ENCODE results near the gene RASA3. TPM values are rescaled to one million over a fixed set of nuclear protein-coding genes. Genes with fewer than 3 reads are reported as not detected.
A peak's percentile ranks its signal among the peaks of the same experiment; 100 is the strongest.
"Not testable (repeated sequence)": the region's sequence is repeated elsewhere in the genome, so short reads cannot be mapped to it uniquely, and the experiment has no call there.

RASA3 gene
- total RNA-seq, 2 donors from 2014 or later: 6.3 to 12.0 TPM

- WGBS, 2 experiments (ENCODE audit: insufficient coverage in 1 of 2, insufficient read length in 1 of 2): 94 to 95% methylated on average over 25 of the region's 25 CpGs
- TF ChIP-seq CTCF (conservative IDR thresholded peaks at IDR 0.05): no peak
- Mint-ChIP-seq H3K4me3 (no peak overlapping the region), H3K27me3 (ENCODE audit: insufficient read depth) (no peaks in the 10 kb centered on the region), H3K27ac (peak overlapping the region; percentile 55), H3K4me1 (peaks cover 41% of the 10 kb centered on the region), H3K36me3 (ENCODE audit: low read depth) (peaks cover 4% of the 10 kb centered on the region), H3K9me3 (no peaks in the 10 kb centered on the region)
- DNase-seq: peak; percentile 51
- Histone ChIP-seq H3K27me3 (ENCODE audit: control insufficient read depth, insufficient read depth, low read length, poor library complexity, severe bottlenecking) (no peaks in the 10 kb centered on the region), H3K9me3 (ENCODE audit: control insufficient read depth, low read length) (no peaks in the 10 kb centered on the region), H3K4me3 (ENCODE audit: low read length) (no peak overlapping the region), H3K9ac (ENCODE audit: extremely low read depth, low read length, poor library complexity, severe bottlenecking) (no peak overlapping the region), H3K27ac (ENCODE audit: low read depth, low read length) (peak overlapping the region; percentile 61), H3K36me3 (ENCODE audit: control insufficient read depth, insufficient read depth, low read length) (no peaks in the 10 kb centered on the region), H3K4me1 (ENCODE audit: control insufficient read depth, insufficient read depth, low read length) (peaks cover 11% of the 10 kb centered on the region)
Observed at GRCh38 chr13:114115191-114115671, 17.2 kb downstream of the RASA3 start.

- not testable (repeated sequence) for H3K4me3 Mint-ChIP-seq; H3K36me3 Mint-ChIP-seq (ENCODE audit: low read depth); H3K9ac ChIP-seq (ENCODE audit: extremely low read depth, low read length, poor library complexity, severe bottlenecking); H3K27me3 Mint-ChIP-seq (ENCODE audit: insufficient read depth); H3K9me3 Mint-ChIP-seq; H3K4me3 ChIP-seq (ENCODE audit: low read length); H3K27ac ChIP-seq (ENCODE audit: low read depth, low read length); H3K27ac Mint-ChIP-seq; H3K27me3 ChIP-seq (ENCODE audit: control insufficient read depth, insufficient read depth, low read length, poor library complexity, severe bottlenecking); H3K36me3 ChIP-seq (ENCODE audit: control insufficient read depth, insufficient read depth, low read length); H3K9me3 ChIP-seq (ENCODE audit: control insufficient read depth, low read length)
- WGBS, 2 experiments (ENCODE audit: insufficient coverage in 1 of 2, insufficient read length in 1 of 2): 91 to 93% methylated on average over 4 to 10 of the region's 12 CpGs
- peaks cover 41% of the 10 kb centered on the region for H3K4me1 Mint-ChIP-seq
- peaks cover 11% of the 10 kb centered on the region for H3K4me1 ChIP-seq (ENCODE audit: control insufficient read depth, insufficient read depth, low read length)
- peak; percentile 40 for DNase-seq
Observed at GRCh38 chr13:114114666-114115065, 17.8 kb downstream of the RASA3 start.

- Histone ChIP-seq H3K9me3 (ENCODE audit: control insufficient read depth, low read length) (no peaks in the 10 kb centered on the region), H3K4me3 (ENCODE audit: low read length) (no peak overlapping the region), H3K27ac (ENCODE audit: low read depth, low read length) (no peak overlapping the region), H3K36me3 (ENCODE audit: control insufficient read depth, insufficient read depth, low read length) (no peaks in the 10 kb centered on the region), H3K27me3 (ENCODE audit: control insufficient read depth, insufficient read depth, low read length, poor library complexity, severe bottlenecking) (no peaks in the 10 kb centered on the region), H3K4me1 (ENCODE audit: control insufficient read depth, insufficient read depth, low read length) (peaks cover 11% of the 10 kb centered on the region), H3K9ac (ENCODE audit: extremely low read depth, low read length, poor library complexity, severe bottlenecking) (no peak overlapping the region)
- H3K4me1 Mint-ChIP-seq: peaks cover 44% of the 10 kb centered on the region
- no peak for TF ChIP-seq CTCF (conservative IDR thresholded peaks at IDR 0.05)
- WGBS, 2 experiments (ENCODE audit: insufficient coverage in 1 of 2, insufficient read length in 1 of 2): 94 to 96% methylated on average over 15 to 18 of the region's 18 CpGs
- H3K36me3 Mint-ChIP-seq (ENCODE audit: low read depth): peaks cover 4% of the 10 kb centered on the region
- DNase-seq: peak; percentile 31
- no peaks in the 10 kb centered on the region for H3K27me3 Mint-ChIP-seq (ENCODE audit: insufficient read depth)
- no peak overlapping the region for H3K27ac Mint-ChIP-seq
- H3K4me3 Mint-ChIP-seq: no peak overlapping the region
- H3K9me3 Mint-ChIP-seq: no peaks in the 10 kb centered on the region
Observed at GRCh38 chr13:114114006-114114640, 18.3 kb downstream of the RASA3 start.

- not testable (repeated sequence) for H3K27ac Mint-ChIP-seq; H3K27ac ChIP-seq (ENCODE audit: low read depth, low read length); H3K4me3 Mint-ChIP-seq; H3K9me3 ChIP-seq (ENCODE audit: control insufficient read depth, low read length); H3K36me3 Mint-ChIP-seq (ENCODE audit: low read depth); H3K27me3 ChIP-seq (ENCODE audit: control insufficient read depth, insufficient read depth, low read length, poor library complexity, severe bottlenecking); H3K9ac ChIP-seq (ENCODE audit: extremely low read depth, low read length, poor library complexity, severe bottlenecking); H3K9me3 Mint-ChIP-seq; H3K36me3 ChIP-seq (ENCODE audit: control insufficient read depth, insufficient read depth, low read length); H3K27me3 Mint-ChIP-seq (ENCODE audit: insufficient read depth); H3K4me3 ChIP-seq (ENCODE audit: low read length)
- peaks cover 39% of the 10 kb centered on the region for H3K4me1 Mint-ChIP-seq
- 84 to 96% methylated on average over 2 to 4 of the region's 21 CpGs for WGBS, 2 experiments (ENCODE audit: insufficient coverage in 1 of 2, insufficient read length in 1 of 2)
- peak; percentile 15 for DNase-seq
- peaks cover 11% of the 10 kb centered on the region for H3K4me1 ChIP-seq (ENCODE audit: control insufficient read depth, insufficient read depth, low read length)
Observed at GRCh38 chr13:114113395-114113794, 19.0 kb downstream of the RASA3 start.
